OCI-LY7 (cell line): ENCODE data around the gene ZCCHC10.

Experiments used
- CTCF ChIP-seq: fragments of 200-600 bp; sonication (generic); conservative IDR thresholded peaks from 2 replicates; pipeline ENCODE4 v1.5.1; 2014; ENCODE audit warnings: mild to moderate bottlenecking, antibody characterized with exemption, low read length, moderate library complexity, mixed read lengths
- EZH2phosphoT487 ChIP-seq: fragments of 200-600 bp; sonication (generic); IDR thresholded peaks from 2 replicates; pipeline ENCODE4 v1.6.1; 2018; ENCODE audit warnings: low read depth, borderline replicate concordance, mild to moderate bottlenecking, mixed run types, antibody characterized with exemption, low read length, moderate library complexity, mixed read lengths

DNA sequence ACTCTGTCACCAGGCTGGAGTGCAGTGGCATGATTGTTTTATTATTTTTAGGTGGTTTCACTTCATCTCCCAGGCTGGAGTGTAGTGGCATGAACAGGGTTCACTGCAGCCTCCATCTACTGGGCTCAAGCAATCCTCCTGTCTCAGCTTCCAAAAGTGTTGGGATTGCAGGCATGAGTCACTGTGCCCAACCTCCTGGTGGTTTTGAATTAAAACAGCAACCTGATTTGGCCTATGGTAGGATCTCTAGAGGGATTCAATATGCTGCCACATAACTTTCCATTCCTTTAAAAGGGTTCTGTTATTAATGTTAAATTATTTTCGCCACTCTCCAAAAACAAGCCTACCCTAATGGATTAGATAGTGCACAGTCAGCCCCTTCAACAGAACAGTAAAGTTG lies 15.6 kb upstream of the ZCCHC10 start:
- TF ChIP-seq EZH2phosphoT487: no peak
- no peak for TF ChIP-seq CTCF
